HT1080 (cell line): Measurements from ENCODE around the gene PCOLCE2. TPM values are rescaled to one million over a fixed set of nuclear protein-coding genes. Genes with fewer than 3 reads are reported as not detected.

Experiments used
- DNase-seq: peaks from one replicate; pipeline ENCODE4 v3.0.0-alpha.2; 2015; ENCODE audit warnings: low read depth
- polyA plus RNA-seq, 2 experiments: library from polyadenylated mRNA; depleted of rRNA; stranded (reverse); fragments of >200 nt; gene quantifications; 2 replicates each; pipeline ENCODE4 v1.2.3, GENCODE V29; 2015
- total RNA-seq: library from RNA; depleted of rRNA; stranded (reverse); fragments of >200 nt; shearing (Covaris generic); gene quantifications from 2 replicates; pipeline ENCODE4 v1.2.3, GENCODE V29; 2014; rRNA removed

Gene PCOLCE2
- total RNA-seq, result 22.7 and 34.1 TPM in 2 replicates
- polyA plus RNA-seq (2015; cell fraction: cytosol; rRNA removed), result 5.2 and 7.0 TPM in 2 replicates
- polyA plus RNA-seq (2015; cell fraction: nucleus; rRNA removed), result 4.9 and 5.8 TPM in 2 replicates

DNA sequence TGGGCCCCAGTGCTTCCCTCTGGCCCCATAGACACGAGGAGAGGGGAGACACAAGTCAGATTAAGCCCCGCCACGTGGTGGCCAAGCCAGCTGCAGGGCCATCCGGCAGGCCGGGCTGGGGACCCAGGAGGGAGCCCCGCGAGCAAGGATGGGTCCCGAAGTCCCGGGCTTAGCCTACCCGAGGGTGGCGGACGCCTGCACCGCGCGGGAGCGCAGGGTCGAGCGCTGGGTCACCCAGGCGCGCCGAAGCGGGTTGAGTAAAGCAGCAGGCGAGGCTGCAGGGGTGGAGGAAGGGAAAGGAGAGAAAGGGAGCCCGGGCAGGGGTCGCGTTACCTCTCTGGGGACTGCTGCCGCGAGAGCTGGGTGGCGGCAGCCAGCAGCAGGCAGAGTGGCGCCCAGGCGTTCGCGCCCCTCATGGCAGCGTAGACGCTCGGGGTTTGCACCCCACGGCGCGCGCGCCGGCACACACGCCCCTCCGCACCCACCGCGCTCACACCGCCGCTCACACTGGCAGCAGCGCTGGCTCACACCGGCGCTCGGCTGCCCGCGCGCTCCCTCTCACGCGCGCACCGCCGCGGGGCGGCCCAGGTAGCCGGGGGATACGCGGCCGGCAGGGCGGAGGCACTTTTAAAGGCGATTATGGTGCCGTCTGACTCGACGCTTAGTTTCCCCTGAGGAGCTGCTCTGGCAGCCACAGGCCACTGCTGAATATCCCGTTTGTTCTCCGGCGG, at the start of gene PCOLCE2:
Gene PCOLCE2 (minus strand): TSS at position 603 of the 731 bp plus-strand sequence. CDS start 187 bp downstream, at position 416.
- peak; percentile 61 for DNase-seq

DNA sequence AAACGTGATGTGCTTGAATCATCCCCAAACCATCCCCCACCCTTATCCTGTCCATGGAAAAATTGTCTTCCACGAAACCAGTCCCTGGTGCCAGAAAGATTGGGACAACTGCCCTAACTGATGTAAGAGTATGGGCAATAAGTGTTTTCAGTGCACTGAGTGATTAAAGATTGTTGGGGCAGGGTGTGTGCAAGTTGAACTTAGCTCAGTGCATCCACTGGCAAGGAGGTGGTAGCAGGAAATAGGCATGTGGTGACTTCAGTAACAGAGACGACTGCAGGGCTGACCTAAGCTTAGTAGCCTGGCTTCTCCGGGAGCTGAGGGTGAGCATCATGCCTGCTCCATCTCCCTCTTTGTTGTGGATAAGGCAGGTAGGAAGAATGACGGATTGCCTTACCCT, 47.1 kb upstream of the PCOLCE2 start:
- DNase-seq, result no peak

- DNase-seq, result no peak
Measured at GRCh38 chr3:142934887-142935269, 46.0 kb upstream of the PCOLCE2 start.

- DNase-seq, result no peak
Measured at GRCh38 chr3:142934128-142934886, 45.4 kb upstream of the PCOLCE2 start.

DNA sequence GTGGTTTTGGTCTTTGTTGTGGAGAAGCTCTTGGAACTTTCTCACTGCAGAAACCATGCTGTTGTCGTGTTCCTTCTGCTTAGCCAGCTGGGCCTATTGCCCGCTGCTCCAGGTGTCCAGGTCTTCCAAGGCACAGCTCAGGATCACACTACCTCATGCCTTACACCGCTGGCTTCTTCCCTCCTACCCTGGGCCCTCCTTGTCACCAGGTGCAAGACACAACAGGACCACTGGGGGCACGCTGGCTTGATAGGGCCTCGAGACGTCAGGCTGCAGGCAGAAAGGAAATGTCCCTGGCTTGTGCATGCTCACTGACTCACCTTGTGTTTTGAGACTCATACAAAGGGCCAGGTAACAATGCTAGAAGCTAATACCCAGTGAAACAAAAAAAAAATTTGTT, 42.3 kb upstream of the PCOLCE2 start:
- DNase-seq, result peak; percentile 38

GRCh38 chr3:142930463-142930862, 41.6 kb upstream of the PCOLCE2 start:
- DNase-seq, result no peak

DNA sequence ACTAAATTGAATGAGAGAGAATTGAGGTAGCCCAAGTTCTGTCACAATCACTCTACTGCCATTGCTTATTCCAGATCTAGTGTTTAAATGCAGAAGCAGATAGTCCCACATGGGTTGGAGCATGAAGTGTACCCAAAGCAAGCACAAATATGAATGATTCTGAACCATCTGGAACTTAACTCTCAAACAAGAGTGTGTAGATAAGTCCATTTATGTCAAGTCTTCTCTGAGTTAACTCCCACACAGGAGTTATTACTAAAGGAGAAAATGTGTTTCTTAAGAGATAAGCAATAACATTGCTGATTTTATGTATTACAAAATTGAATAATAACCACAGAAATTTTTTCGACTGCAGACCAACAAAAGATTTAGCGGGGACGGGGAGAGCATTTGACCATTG, 41.0 kb upstream of the PCOLCE2 start:
- no peak for DNase-seq

DNA sequence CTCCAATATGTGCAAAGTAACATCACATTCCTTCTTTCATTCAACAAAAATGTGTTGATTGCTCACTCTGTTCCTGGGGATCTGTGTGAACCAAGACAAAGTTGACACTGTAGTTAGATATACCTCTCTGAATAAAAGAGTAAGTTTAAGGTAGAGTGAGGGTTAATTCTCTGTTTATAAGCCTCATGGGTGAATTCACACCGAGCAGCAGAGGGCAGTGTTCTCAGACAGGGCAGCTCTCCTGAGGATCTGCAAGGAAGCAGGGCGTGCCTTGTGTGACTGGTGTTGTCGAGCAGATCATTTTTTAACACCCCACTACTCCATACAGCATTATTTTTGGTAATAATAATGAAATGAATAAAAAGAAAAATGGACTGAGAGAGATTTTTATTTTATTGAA, 40.2 kb upstream of the PCOLCE2 start:
- DNase-seq, result peak; percentile 48

GRCh38 chr3:142926368-142926944, 37.6 kb upstream of the PCOLCE2 start:
- no peak for DNase-seq

GRCh38 chr3:142925140-142925539, 36.3 kb upstream of the PCOLCE2 start:
- no peak for DNase-seq

GRCh38 chr3:142923694-142924093, 34.8 kb upstream of the PCOLCE2 start:
- no peak for DNase-seq

GRCh38 chr3:142916605-142917004, 27.7 kb upstream of the PCOLCE2 start:
- no peak for DNase-seq

- no peak for DNase-seq
Measured at GRCh38 chr3:142915636-142916035, 26.8 kb upstream of the PCOLCE2 start.

GRCh38 chr3:142914286-142914811, 25.5 kb upstream of the PCOLCE2 start:
- DNase-seq, result no peak

GRCh38 chr3:142913432-142913831, 24.5 kb upstream of the PCOLCE2 start:
- no peak for DNase-seq

DNA sequence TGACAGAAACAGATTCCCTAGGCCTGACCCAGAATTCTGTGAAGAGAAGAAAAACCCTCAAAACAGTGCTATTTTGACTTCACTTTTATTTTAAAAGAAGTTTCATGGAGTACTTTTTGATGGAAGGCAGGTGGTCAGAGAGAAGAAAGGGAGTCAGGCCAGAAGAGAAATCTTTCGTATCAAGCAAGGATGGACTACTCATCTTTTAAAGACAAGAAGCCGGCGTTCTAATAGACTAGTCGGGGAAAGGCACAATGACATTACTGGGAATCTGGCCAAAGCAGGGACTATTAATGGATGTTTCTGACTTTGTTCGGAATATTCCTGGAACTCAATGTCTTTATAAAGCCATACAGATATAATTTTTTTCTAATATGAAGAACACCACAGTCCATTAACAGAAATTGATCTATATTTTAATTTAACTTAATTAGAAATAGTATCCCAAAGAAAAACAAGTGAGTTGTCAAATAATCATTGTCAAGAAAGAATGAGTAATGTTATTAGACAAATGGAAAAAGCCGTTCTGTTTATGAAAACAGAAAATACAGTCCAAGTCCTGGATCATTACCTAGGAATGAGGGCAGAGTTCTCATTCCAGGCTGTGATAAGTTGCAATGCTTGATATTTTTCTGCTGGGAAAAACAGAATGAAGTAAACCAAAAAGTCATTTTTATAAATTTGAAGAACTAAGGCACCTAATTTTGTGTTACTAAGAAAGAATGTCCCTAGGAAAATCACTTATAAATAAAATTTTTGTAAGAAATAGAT, 23.7 kb upstream of the PCOLCE2 start:
- DNase-seq, result no peak

- peak; percentile 18 for DNase-seq
Measured at GRCh38 chr3:142910280-142910679, 21.4 kb upstream of the PCOLCE2 start.

- DNase-seq, result no peak
Measured at GRCh38 chr3:142909282-142909681, 20.4 kb upstream of the PCOLCE2 start.

DNA sequence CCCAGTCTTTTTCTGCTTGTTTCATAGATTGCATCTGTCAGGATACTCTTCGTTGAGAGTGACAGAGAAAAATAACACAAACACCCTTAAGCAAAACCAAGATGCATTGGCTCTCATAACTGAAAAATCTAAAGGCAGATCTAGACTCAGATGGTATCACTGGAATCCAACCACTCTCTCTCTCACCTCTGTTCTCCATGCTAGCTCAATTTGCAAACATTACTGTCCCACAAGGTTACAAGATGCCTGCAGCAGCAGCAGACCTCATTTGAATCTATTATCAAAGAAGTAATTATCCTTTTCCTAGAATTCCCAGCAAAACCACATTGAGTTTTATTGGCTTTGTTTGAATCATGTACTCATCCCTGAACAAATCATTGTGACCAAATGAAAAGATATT, 19.1 kb upstream of the PCOLCE2 start:
- DNase-seq, result no peak

DNA sequence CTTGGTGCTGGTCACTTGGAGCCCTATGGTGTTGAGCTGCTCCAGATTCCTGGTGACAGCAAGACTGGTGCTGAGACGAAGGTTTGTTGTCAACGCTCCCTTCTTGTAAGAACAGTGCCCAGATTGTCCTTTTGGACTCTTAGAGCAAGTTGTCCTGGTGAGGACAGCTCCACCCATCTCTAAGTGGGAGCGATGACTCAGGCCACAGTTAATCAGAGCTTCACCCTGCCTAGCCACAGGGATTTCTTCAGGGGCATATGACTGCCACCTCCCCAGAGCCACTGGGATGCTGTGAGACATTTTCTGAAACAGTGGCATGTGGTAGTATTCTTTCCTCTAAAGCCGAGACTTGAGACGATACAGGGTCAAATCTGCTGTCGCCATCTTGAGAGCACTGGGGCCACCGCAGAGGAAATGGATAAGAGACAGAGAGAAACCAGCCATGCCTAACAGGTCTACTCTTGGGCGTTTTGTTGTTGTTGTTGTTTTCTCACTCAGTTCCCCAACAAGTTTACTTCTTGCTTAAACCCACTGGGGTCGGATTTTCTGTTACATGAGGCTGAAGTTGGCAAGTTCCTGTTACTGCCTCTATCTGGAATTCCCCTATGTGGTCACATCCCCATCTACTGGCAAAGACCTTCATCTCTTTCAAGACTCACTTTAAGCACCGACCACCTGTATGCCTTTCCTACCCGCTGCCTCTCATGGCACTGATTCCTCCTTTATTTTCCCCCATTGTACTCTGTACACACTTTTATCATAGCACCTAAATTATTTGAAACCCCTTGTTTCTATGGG, 16.0 kb upstream of the PCOLCE2 start:
- DNase-seq, result peak; percentile 82
